ENCODE results near the gene ENTPD2. TPM values are rescaled to one million over a fixed set of nuclear protein-coding genes. Genes with fewer than 3 reads are reported as not detected.

The ENTPD2 gene
- total and polyA plus RNA-seq, 2 of the 4 experiments (the other 2 are of a cell fraction): not detected

DNA sequence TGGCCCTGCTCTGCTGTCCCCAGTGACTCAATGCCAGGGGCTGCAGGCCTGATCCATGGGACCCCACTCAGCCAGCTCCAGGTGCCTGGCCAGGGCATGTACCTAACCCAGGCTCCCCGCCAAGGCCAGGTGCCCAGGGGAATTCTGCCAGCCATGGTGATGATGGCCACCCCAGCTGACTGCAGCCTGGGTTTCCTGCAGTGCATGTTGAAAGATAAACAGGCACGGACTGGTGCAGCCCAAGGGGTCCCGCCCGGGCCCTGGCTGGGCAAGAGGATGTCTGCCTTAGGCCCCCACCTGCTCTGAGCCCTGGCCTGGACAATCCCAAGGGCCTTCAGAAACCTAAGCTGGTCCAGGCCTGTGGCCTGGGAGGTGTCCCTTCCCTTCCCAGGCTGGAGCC, 27.0 kb downstream of the ENTPD2 start:
- Histone ChIP-seq H2AK5ac (ENCODE audit: low read depth, low read length) (no peak overlapping the region), H3K9me3 (ENCODE audit: control insufficient read depth, insufficient read depth, low read length) (no peaks in the 10 kb centered on the region), H2BK5ac (ENCODE audit: low read depth, low read length, poor library complexity, severe bottlenecking) (no peak overlapping the region), H3K27me3 (ENCODE audit: control insufficient read depth, insufficient read depth, low read length) (no peaks in the 10 kb centered on the region; the same call in 1 of the 2 replicates), H4K5ac (ENCODE audit: low read depth, low read length) (no peak overlapping the region), H3K4me1 (ENCODE audit: control insufficient read depth, insufficient read depth, low read length) (peaks cover 5% of the 10 kb centered on the region), H3K79me1 (ENCODE audit: low read depth in 1 of 2, low read length in 2 of 2) (peaks cover 0 to 7% of the 10 kb centered on the region in 2 experiments; a peak in 2 of 4 replicates), H4K8ac (ENCODE audit: low read depth in 2 of 2, low read length in 2 of 2) (no peak overlapping the region), H3K18ac (ENCODE audit: low read depth, low read length) (no peak overlapping the region), H3K56ac (ENCODE audit: extremely low read depth, insufficient read depth, low read length) (no peak overlapping the region), H2AFZ (replicated peaks; ENCODE audit: low read length, poor library complexity) (peak overlapping the region; percentile 17), H3K4ac (ENCODE audit: low read depth, low read length) (no peak overlapping the region), H2AK9ac (replicated peaks; ENCODE audit: low read depth, low read length, poor library complexity) (peak overlapping the region; percentile 59), H3K36me3 (ENCODE audit: control insufficient read depth, insufficient read depth, low read length) (no peaks in the 10 kb centered on the region), H4K20me1 (ENCODE audit: insufficient read depth, low read length) (no peaks in the 10 kb centered on the region; the same call in 1 of the 2 replicates), H4K91ac (ENCODE audit: insufficient read depth, low read depth, low read length) (no peak overlapping the region), H2BK15ac (ENCODE audit: low read depth, low read length) (no peak overlapping the region), H3K27ac (ENCODE audit: insufficient read depth, low read length) (no peak overlapping the region), H3K9ac (ENCODE audit: low read depth, low read length) (no peak overlapping the region), H3K4me3 (ENCODE audit: insufficient read depth, low read depth, low read length) (no peak overlapping the region), H3K14ac (replicated peaks; ENCODE audit: low read depth, low read length) (no peak overlapping the region), H3K9me1 (ENCODE audit: insufficient read depth, low read length) (peaks cover 4% of the 10 kb centered on the region; the same call in 1 of the 2 replicates), H3K4me2 (ENCODE audit: low read depth, low read length) (peak overlapping the region; percentile 96), H3K23ac (ENCODE audit: low read depth, low read length) (no peak overlapping the region), H2BK120ac (ENCODE audit: low read depth, low read length) (no peak overlapping the region), H2BK20ac (ENCODE audit: low read depth, low read length) (no peak overlapping the region)
- TF ChIP-seq RAD21 (IDR thresholded peaks at IDR 0.05; ENCODE audit: low read length) (no peak), MAZ (IDR thresholded peaks at IDR 0.05; ENCODE audit: borderline replicate concordance, low read depth, low read length) (no peak), CHD1 (IDR thresholded peaks at IDR 0.05; ENCODE audit: low read depth, low read length) (no peak), POLR2A (IDR thresholded peaks at IDR 0.05; ENCODE audit: low read depth, low read length) (no peak), RFX5 (IDR thresholded peaks at IDR 0.05; ENCODE audit: low read depth, low read length) (no peak), NFE2L2 (IDR thresholded peaks at IDR 0.05; ENCODE audit: low read depth, low read length) (no peak), SMC3 (IDR thresholded peaks at IDR 0.05; ENCODE audit: low read depth, low read length) (no peak), MAFK (IDR thresholded peaks at IDR 0.05; ENCODE audit: low read depth, low read length) (no peak), CEBPB (IDR thresholded peaks at IDR 0.05; ENCODE audit: low read depth, low read length) (no peak), MXI1 (IDR thresholded peaks at IDR 0.05; ENCODE audit: borderline replicate concordance, low read depth, low read length) (no peak), BHLHE40 (IDR thresholded peaks at IDR 0.05; ENCODE audit: low read depth, low read length) (no peak), RCOR1 (IDR thresholded peaks at IDR 0.05; ENCODE audit: insufficient replicate concordance, low read length) (no peak), FOS (IDR thresholded peaks at IDR 0.05; ENCODE audit: low read depth, low read length) (no peak)
- TF ChIP-seq, protein P1, sequence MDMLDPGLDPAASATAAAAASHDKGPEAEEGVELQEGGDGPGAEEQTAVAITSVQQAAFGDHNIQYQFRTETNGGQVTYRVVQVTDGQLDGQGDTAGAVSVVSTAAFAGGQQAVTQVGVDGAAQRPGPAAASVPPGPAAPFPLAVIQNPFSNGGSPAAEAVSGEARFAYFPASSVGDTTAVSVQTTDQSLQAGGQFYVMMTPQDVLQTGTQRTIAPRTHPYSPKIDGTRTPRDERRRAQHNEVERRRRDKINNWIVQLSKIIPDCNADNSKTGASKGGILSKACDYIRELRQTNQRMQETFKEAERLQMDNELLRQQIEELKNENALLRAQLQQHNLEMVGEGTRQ (IDR thresholded peaks at IDR 0.05; ENCODE audit: low read depth, low read length): no peak
- TF ChIP-seq, protein P2, sequence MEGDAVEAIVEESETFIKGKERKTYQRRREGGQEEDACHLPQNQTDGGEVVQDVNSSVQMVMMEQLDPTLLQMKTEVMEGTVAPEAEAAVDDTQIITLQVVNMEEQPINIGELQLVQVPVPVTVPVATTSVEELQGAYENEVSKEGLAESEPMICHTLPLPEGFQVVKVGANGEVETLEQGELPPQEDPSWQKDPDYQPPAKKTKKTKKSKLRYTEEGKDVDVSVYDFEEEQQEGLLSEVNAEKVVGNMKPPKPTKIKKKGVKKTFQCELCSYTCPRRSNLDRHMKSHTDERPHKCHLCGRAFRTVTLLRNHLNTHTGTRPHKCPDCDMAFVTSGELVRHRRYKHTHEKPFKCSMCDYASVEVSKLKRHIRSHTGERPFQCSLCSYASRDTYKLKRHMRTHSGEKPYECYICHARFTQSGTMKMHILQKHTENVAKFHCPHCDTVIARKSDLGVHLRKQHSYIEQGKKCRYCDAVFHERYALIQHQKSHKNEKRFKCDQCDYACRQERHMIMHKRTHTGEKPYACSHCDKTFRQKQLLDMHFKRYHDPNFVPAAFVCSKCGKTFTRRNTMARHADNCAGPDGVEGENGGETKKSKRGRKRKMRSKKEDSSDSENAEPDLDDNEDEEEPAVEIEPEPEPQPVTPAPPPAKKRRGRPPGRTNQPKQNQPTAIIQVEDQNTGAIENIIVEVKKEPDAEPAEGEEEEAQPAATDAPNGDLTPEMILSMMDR (conservative IDR thresholded peaks at IDR 0.05; ENCODE audit: low read depth, low read length): no peak
- TF ChIP-seq, protein P3, sequence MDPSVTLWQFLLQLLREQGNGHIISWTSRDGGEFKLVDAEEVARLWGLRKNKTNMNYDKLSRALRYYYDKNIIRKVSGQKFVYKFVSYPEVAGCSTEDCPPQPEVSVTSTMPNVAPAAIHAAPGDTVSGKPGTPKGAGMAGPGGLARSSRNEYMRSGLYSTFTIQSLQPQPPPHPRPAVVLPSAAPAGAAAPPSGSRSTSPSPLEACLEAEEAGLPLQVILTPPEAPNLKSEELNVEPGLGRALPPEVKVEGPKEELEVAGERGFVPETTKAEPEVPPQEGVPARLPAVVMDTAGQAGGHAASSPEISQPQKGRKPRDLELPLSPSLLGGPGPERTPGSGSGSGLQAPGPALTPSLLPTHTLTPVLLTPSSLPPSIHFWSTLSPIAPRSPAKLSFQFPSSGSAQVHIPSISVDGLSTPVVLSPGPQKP (IDR thresholded peaks at IDR 0.05; ENCODE audit: borderline replicate concordance, low read depth, low read length): no peak
- intact Hi-C loops (cut with micrococcal nuclease) (no loop called here), dilution Hi-C loops (cut with HindIII; ENCODE audit: low sequenced_read_pairs, unreplicated experiment) (no loop called here), in situ Hi-C loops (cut with MboI; ENCODE audit: low sequenced_read_pairs) (no loop called here)
- no TSS peak for BruUV-seq (replicated peaks)
- CTCF ChIA-PET: no interaction called here
- ATAC-seq (ENCODE audit: low read depth) (no peak), DNase-seq (no peak)
- WGBS, 2 experiments (ENCODE audit: extremely low coverage in 2 of 2, insufficient read length in 1 of 2): 100% methylated on average over 1 of the region's 4 CpGs; no CpG with 5 or more reads in 1 of the 2 experiments
- POLR2A ChIA-PET (ENCODE audit: unreplicated experiment): no interaction called here

Measured in IMR-90 (cell line).